H1 (cell line): Measurements from ENCODE around the gene TMEM164. TPM values are rescaled to one million over a fixed set of nuclear protein-coding genes. Genes with fewer than 3 reads are reported as not detected.

Experiments
- CHD7 ChIP-seq: fragments of 300-600 bp; sonication (generic); IDR thresholded peaks from 2 replicates; pipeline ENCODE4 v1.7.1; 2012; ENCODE audit warnings: low read length, moderate library complexity, mild to moderate bottlenecking, inconsistent platforms; ENCODE audit not compliant: insufficient replicate concordance
- HDAC2 ChIP-seq, 2 experiments: fragments of 300-600 bp in 1 of 2; sonication (generic) in 1 of 2; IDR thresholded peaks; 2 replicates each; pipeline ENCODE4 v1.6.1; 2011 to 2012; ENCODE audit warnings: low read depth in 2 of 2, low read length in 2 of 2, mild to moderate bottlenecking in 2 of 2, moderate library complexity in 2 of 2, borderline replicate concordance in 1 of 2, inconsistent platforms in 1 of 2
- JUND ChIP-seq: IDR thresholded peaks from 2 replicates; pipeline ENCODE4 v1.6.1; 2011; ENCODE audit warnings: mild to moderate bottlenecking, improper control_type of control experiment, low read length
- NRF1 ChIP-seq: IDR thresholded peaks from 2 replicates; pipeline ENCODE4 v1.6.1; 2011; ENCODE audit warnings: mild to moderate bottlenecking, low read depth, low read length, improper control_type of control experiment
- USF2 ChIP-seq: IDR thresholded peaks from 2 replicates; pipeline ENCODE4 v1.6.1; 2011; ENCODE audit warnings: low read length, improper control_type of control experiment
- polyA plus RNA-seq, 7 experiments: library from polyadenylated mRNA; depleted of rRNA in 3 of 7; stranded (reverse) in 5 of 7; unstranded in 2 of 7; fragments of >200 nt in 5 of 7; fragments of 200-250 nt in 2 of 7; gene quantifications; 1 replicate in 5 of 7; 2 replicates in 1 of 7; 4 replicates in 1 of 7; pipeline versions ENCODE4 v1.2.1 to v1.2.3, GENCODE V29; 2011 to 2013; ENCODE audit warnings: missing spikeins in 2 of 7, mixed read lengths in 2 of 7
- total RNA-seq: library from RNA; stranded (reverse); fragmentation: NEBNext Ultra II Directional; extraction: Animal tissue kit (Norgen Biotek cat#: 25700); gene quantifications from 2 replicates; pipeline ENCODE4 v1.2.1, GENCODE V29; 2021

Gene TMEM164
- total and polyA plus RNA-seq, 2 of the 8 experiments (the other 6 are each of a cell fraction or from before 2014, with no cell fraction given), result 7.3 to 14.8 TPM

- no peak for TF ChIP-seq CHD7
- TF ChIP-seq USF2, result no peak
- TF ChIP-seq JUND, result no peak
- TF ChIP-seq NRF1, result no peak
- TF ChIP-seq HDAC2 (IDR thresholded peaks at IDR 0.05; ENCODE audit: borderline replicate concordance in 1 of 2, low read depth in 2 of 2, low read length in 2 of 2), result no peak
Measured at GRCh38 chrX:110086916-110087484, 84.1 kb downstream of the TMEM164 start (continued).
